Osteoblast (primary cell): Measurements from ENCODE around the gene E2F8. TPM values are rescaled to one million over a fixed set of nuclear protein-coding genes. Genes with fewer than 3 reads are reported as not detected.

Experiments used
- total RNA-seq: library from RNA; depleted of rRNA; stranded (reverse); fragments of >200 nt; gene quantifications from 2 replicates; pipeline ENCODE4 v1.2.3, GENCODE V29; 2012

Gene E2F8
- total RNA-seq, 1 donor: 0.36 TPM

Other genes with a start within 250 kb of the E2F8 start
- not detected in 2 replicates for gene MRGPRX2, start 180.2 kb downstream of the E2F8 start, total RNA-seq
- 16.6 and 20.6 TPM in 2 replicates for gene ZDHHC13, start 123.8 kb downstream of the E2F8 start, total RNA-seq
- not detected in 2 replicates for gene CSRP3, start 39.0 kb downstream of the E2F8 start, total RNA-seq